GM18858 (cell line): ENCODE data around the gene FKBP1C.

Source experiments
- ATAC-seq: cut with Tn5 transposase; IDR thresholded peaks from one replicate; pipeline ENCODE4 v1.9.1; 2021; ENCODE audit not compliant: unreplicated experiment

The FKBP1C gene

GRCh38 chr6:63261820-63262219 lies 50.6 kb downstream of the FKBP1C start:
- no peak for ATAC-seq
